ENCODE data around the gene INHBE.

- no peak for TF ChIP-seq REST (IDR thresholded peaks at IDR 0.05; ENCODE audit: insufficient read depth in 1 of 2, low read depth in 2 of 2, low read length in 2 of 2)
- TF ChIP-seq TAF1 (IDR thresholded peaks at IDR 0.05; ENCODE audit: borderline replicate concordance, insufficient read depth, low read length), result no peak
- no peak for TF ChIP-seq POLR2AphosphoS5 (IDR thresholded peaks at IDR 0.05; ENCODE audit: low read depth, low read length)
Observed at GRCh38 chr12:57474430-57474829, 19.3 kb downstream of the INHBE start.

Data from PFSK-1 (cell line).